PC-3 (cell line): ENCODE measurements around the gene SRPX2.

Experiments used
- CTCF ChIP-seq: fragments of 300-600 bp; sonication (generic); conservative IDR thresholded peaks from 2 replicates; pipeline ENCODE4 v1.5.1; 2017; ENCODE audit warnings: antibody characterized with exemption, low read depth, mild to moderate bottlenecking, low read length
- EZH2 ChIP-seq: fragments of 300-600 bp; sonication (generic); IDR thresholded peaks from one replicate; pipeline ENCODE4 v1.6.1; 2017; ENCODE audit warnings: antibody characterized with exemption, mild to moderate bottlenecking, low read length; ENCODE audit not compliant: unreplicated experiment

- TF ChIP-seq CTCF: no peak
- no peak for TF ChIP-seq EZH2
These were observed 52.0 kb downstream of the SRPX2 start for GRCh38 chrX:100695991-100696390.
